HCT116 (cell line): ENCODE data around the gene CGN. TPM values are rescaled to one million over a fixed set of nuclear protein-coding genes. Genes with fewer than 3 reads are reported as not detected.

ENCODE experiments used
- ATAC-seq: fragments of 200-7000 bp; cut with Tn5 transposase; 2 replicates; pipeline ENCODE4 v1.9.1; 2020; ENCODE audit warnings: mild to moderate bottlenecking, moderate library complexity
- BruUV-seq: library from RNA; stranded (reverse); fragments of 400-500 nt; replicated peaks from 2 replicates; lab custom pipeline; 2021; lab: Mats Ljungman, UMichigan
- CTCF ChIA-PET: fragments of 300-600 bp; sonication (Branson Sonifier 250); formaldehyde crosslinking; loops from one replicate; lab custom pipeline; 2021; ENCODE audit warnings: antibody characterized with exemption; lab: Charles Lee
- POLR2A ChIA-PET: fragments of 300-600, 350-600 bp; sonication (Branson Sonifier 250); formaldehyde crosslinking; loops from one replicate; lab custom pipeline; 2021; ENCODE audit warnings: antibody characterized with exemption; lab: Charles Lee
- RAD21 ChIA-PET, 2 experiments: fragments of 300-600 bp; sonication (Branson Sonifier 250); formaldehyde crosslinking; loops; one replicate each; lab custom pipeline; 2023; ENCODE audit warnings: low total read pairs in 2 of 2; ENCODE audit not compliant: uncharacterized antibody in 2 of 2, unreplicated experiment in 2 of 2, low non-redundant PET in 1 of 2; lab: Charles Lee
- DNase-seq: peaks from one replicate; pipeline ENCODE4 v3.0.0-alpha.2; 2010; ENCODE audit warnings: low read depth, low spot score
- H2AFZ ChIP-seq: fragments of 200-600 bp; shearing (Covaris generic), sonication (generic); 2 replicates; pipeline ENCODE4 v1.6.1; 2017; ENCODE audit warnings: low read depth, mixed run types, mixed read lengths, antibody characterized with exemption, low read length; ENCODE audit not compliant: poor library complexity, severe bottlenecking
- H3K27ac ChIP-seq: 2 replicates; pipeline ENCODE4 v1.5.1; 2012; ENCODE audit warnings: low read depth, low read length
- H3K27me3 ChIP-seq: fragments of 200-600 bp; sonication (generic); 2 replicates; pipeline ENCODE4 v1.6.1; 2016; ENCODE audit warnings: mixed run types, low read length, mixed read lengths; ENCODE audit not compliant: insufficient read depth
- H3K36me3 ChIP-seq, 2 experiments: fragments of 200-500 bp in 1 of 2; fragments of 200-600 bp in 1 of 2; sonication (Bioruptor generic) in 1 of 2; sonication (generic) in 1 of 2; 2 replicates each; pipeline versions ENCODE4 v1.5.1 to v1.6.1; 2014 to 2016; ENCODE audit warnings: low read length in 2 of 2, inconsistent platforms in 1 of 2, mixed read lengths in 1 of 2, mixed run types in 1 of 2; ENCODE audit not compliant: insufficient read depth in 2 of 2, control insufficient read depth in 1 of 2
- H3K4me1 ChIP-seq, 2 experiments: fragments of 200-600 bp in 1 of 2; sonication (generic) in 1 of 2; 2 replicates each; pipeline versions ENCODE4 v1.5.1 to v1.6.1; 2012 to 2017; ENCODE audit warnings: low read length in 2 of 2, inconsistent platforms in 1 of 2, mild to moderate bottlenecking in 1 of 2, mixed read lengths in 1 of 2, mixed run types in 1 of 2, moderate library complexity in 1 of 2; ENCODE audit not compliant: insufficient read depth in 2 of 2, control insufficient read depth in 1 of 2
- H3K4me2 ChIP-seq: fragments of 200-600 bp; sonication (generic); 2 replicates; pipeline ENCODE4 v1.6.1; 2017; ENCODE audit warnings: mixed run types, low read length, mixed read lengths
- H3K4me3 ChIP-seq, 2 experiments: fragments of 200-600 bp in 1 of 2; sonication (generic) in 1 of 2; replicated peaks in 1 of 2; 2 replicates each; pipeline ENCODE4 v1.5.1; 2011 to 2016; ENCODE audit warnings: low read length in 2 of 2, control low read depth in 1 of 2, low read depth in 1 of 2, mild to moderate bottlenecking in 1 of 2, mixed read lengths in 1 of 2, mixed run types in 1 of 2
- H3K79me2 ChIP-seq: fragments of 200-600 bp; sonication (generic); 2 replicates; pipeline ENCODE4 v1.6.1; 2017; ENCODE audit warnings: mild to moderate bottlenecking, mixed run types, low read length, moderate library complexity, mixed read lengths; ENCODE audit not compliant: insufficient read depth
- H3K9ac ChIP-seq: fragments of 200-600 bp; sonication (generic); 2 replicates; pipeline ENCODE4 v1.6.1; 2016; ENCODE audit warnings: low read length, mixed read lengths
- H3K9me2 ChIP-seq: fragments of 200-600 bp; sonication (generic), shearing (Covaris generic); 2 replicates; pipeline ENCODE4 v1.6.1; 2017; ENCODE audit warnings: mixed run types, mild to moderate bottlenecking, moderate library complexity; ENCODE audit not compliant: insufficient read depth
- H3K9me3 ChIP-seq, 2 experiments: fragments of 200-500 bp in 1 of 2; fragments of 200-600 bp in 1 of 2; sonication (Bioruptor generic) in 1 of 2; sonication (generic) in 1 of 2; 2 replicates each; pipeline ENCODE4 v1.6.1; 2014 to 2017; ENCODE audit warnings: low read length in 2 of 2, mixed read lengths in 2 of 2, inconsistent platforms in 1 of 2, low read depth in 1 of 2, mild to moderate bottlenecking in 1 of 2, mixed run types in 1 of 2, moderate library complexity in 1 of 2; ENCODE audit not compliant: control insufficient read depth in 1 of 2, insufficient read depth in 1 of 2
- H4K20me1 ChIP-seq: fragments of 200-600 bp; sonication (generic), shearing (Covaris generic); 2 replicates; pipeline ENCODE4 v1.6.1; 2017; ENCODE audit warnings: mixed run types, mild to moderate bottlenecking, moderate library complexity; ENCODE audit not compliant: insufficient read depth
- ELF1 ChIP-seq: IDR thresholded peaks from 2 replicates; pipeline ENCODE4 v1.6.1; 2012; ENCODE audit warnings: low read depth, borderline replicate concordance
- FOSL1 ChIP-seq: IDR thresholded peaks from 2 replicates; pipeline ENCODE4 v1.6.1; 2012; ENCODE audit warnings: low read depth
- JUND ChIP-seq: IDR thresholded peaks from 2 replicates; pipeline ENCODE4 v1.6.1; 2012
- POLR2A ChIP-seq: IDR thresholded peaks from 2 replicates; pipeline ENCODE4 v1.7.0; 2011; ENCODE audit warnings: borderline replicate concordance; ENCODE audit not compliant: insufficient read depth, insufficient read length; ENCODE audit errors: extremely low read depth
- POLR2AphosphoS5 ChIP-seq: IDR thresholded peaks from 2 replicates; pipeline ENCODE4 v1.6.1; 2011; ENCODE audit warnings: mild to moderate bottlenecking, low read depth, low read length, moderate library complexity
- RAD21 ChIP-seq: IDR thresholded peaks from 2 replicates; pipeline ENCODE4 v1.6.1; 2012; ENCODE audit warnings: low read depth, mild to moderate bottlenecking
- SP1 ChIP-seq: IDR thresholded peaks from 2 replicates; pipeline ENCODE4 v1.6.1; 2012; ENCODE audit warnings: low read depth
- ZNF274 ChIP-seq: fragments of 200-500 bp; sonication (Bioruptor generic); IDR thresholded peaks from 2 replicates; pipeline ENCODE4 v1.6.1; 2014; ENCODE audit warnings: mild to moderate bottlenecking, low read depth, low read length, inconsistent platforms
- intact Hi-C: fragments of 100-400 bp; cut with micrococcal nuclease; formaldehyde crosslinking; loops from 2 replicates; pipeline ENCODE4 v1.10.0; 2022
- total RNA-seq: library from RNA; stranded (reverse); gene quantifications from one replicate; pipeline ENCODE4 v1.2.1, GENCODE V29; 2021; ENCODE audit not compliant: unreplicated experiment
- TF ChIP-seq, protein P1 (sequence below): IDR thresholded peaks from 2 replicates; pipeline ENCODE4 v1.6.1; 2011; ENCODE audit warnings: mild to moderate bottlenecking, low read length, moderate library complexity; ENCODE audit not compliant: insufficient replicate concordance; ENCODE audit errors: extremely low read depth

The CGN gene
- total RNA-seq, 1 experiment from 2014 or later = 19.7 TPM

- H3K4me1 ChIP-seq = peaks cover 15 to 23% of the 10 kb centered on the region in 2 experiments
- no peaks in the 10 kb centered on the region for H4K20me1 ChIP-seq
- no peak for ATAC-seq
Observed at GRCh38 chr1:151584780-151585179, 73.6 kb downstream of the CGN start.

DNA sequence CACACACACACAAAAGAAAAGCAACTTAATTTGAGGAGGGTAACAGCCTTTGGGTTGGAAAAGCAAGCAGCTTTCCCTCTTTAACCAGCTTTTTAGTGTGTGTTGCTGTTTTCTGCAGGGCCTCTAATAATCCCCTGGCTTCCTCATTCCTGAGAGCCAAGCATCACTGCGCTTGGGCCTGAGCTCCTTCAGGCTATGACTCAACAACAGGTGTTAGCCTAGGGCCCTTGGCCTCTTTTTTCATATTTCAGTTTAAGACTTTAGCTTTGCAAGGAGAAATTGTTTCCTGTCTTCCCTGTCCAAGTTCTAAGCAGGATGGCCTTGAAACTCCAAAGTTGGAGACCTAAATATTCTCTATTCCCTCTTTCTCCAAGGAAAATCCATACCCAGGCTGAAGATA is 74.4 kb downstream of the CGN start:
- Histone ChIP-seq H3K79me2 (no peaks in the 10 kb centered on the region), H3K4me2 (peak overlapping the region; percentile 48), H3K9me3 (no peaks in the 10 kb centered on the region), H3K9ac (no peak overlapping the region), H3K27me3 (no peaks in the 10 kb centered on the region), H3K36me3 (0 out of 4 replicates have a peak, but pooled peaks cover 0 to 3% of the 10 kb centered on the region in 2 experiments), H2AFZ (no peak overlapping the region), H3K27ac (peak overlapping the region; percentile 38; the same call in 1 of the 2 replicates), H4K20me1 (no peaks in the 10 kb centered on the region), H3K4me3 (no peak overlapping the region), H3K4me1 (peaks cover 15 to 21% of the 10 kb centered on the region in 2 experiments), H3K9me2 (no peaks in the 10 kb centered on the region)
- intact Hi-C loops = no loop called here
- ATAC-seq = peak; percentile 84
- peak; percentile 37 for DNase-seq
- CTCF ChIA-PET = interaction anchor here (1.2 kb wide), 1 partner anchor 9 kb away, joined by 13 read pairs; no protein-coding TSS in a partner anchor
- TF ChIP-seq ELF1 (peak; percentile 59), FOSL1 (peak; percentile 66), SP1 (peak; percentile 39; the same call in 1 of the 2 replicates), POLR2AphosphoS5 (no peak), RAD21 (0 out of 2 replicates have a peak, but pooled peaks have one; percentile 2), JUND (peak; percentile 69)
- TF ChIP-seq, protein P1, sequence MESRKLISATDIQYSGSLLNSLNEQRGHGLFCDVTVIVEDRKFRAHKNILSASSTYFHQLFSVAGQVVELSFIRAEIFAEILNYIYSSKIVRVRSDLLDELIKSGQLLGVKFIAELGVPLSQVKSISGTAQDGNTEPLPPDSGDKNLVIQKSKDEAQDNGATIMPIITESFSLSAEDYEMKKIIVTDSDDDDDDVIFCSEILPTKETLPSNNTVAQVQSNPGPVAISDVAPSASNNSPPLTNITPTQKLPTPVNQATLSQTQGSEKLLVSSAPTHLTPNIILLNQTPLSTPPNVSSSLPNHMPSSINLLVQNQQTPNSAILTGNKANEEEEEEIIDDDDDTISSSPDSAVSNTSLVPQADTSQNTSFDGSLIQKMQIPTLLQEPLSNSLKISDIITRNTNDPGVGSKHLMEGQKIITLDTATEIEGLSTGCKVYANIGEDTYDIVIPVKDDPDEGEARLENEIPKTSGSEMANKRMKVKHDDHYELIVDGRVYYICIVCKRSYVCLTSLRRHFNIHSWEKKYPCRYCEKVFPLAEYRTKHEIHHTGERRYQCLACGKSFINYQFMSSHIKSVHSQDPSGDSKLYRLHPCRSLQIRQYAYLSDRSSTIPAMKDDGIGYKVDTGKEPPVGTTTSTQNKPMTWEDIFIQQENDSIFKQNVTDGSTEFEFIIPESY = no peak
- RAD21 ChIA-PET = interaction anchor here in 1 of 2 experiments (0.6 kb wide), 1 partner anchor 190 kb away, joined by 3 read pairs; no protein-coding TSS in a partner anchor
- no TSS peak for BruUV-seq
- POLR2A ChIA-PET = interaction anchor here (0.7 to 1.3 kb wide), 2 partner anchors 15 to 37 kb away, joined by 3 read pairs; no protein-coding TSS in a partner anchor

More at GRCh38 chr1:151584780-151585179, 73.6 kb downstream of the CGN start:
- Histone ChIP-seq H2AFZ (no peak overlapping the region), H3K36me3 (0 out of 4 replicates have a peak, but pooled peaks cover 0 to 3% of the 10 kb centered on the region in 2 experiments), H3K4me2 (no peak overlapping the region), H3K4me3 (no peak overlapping the region), H3K27me3 (no peaks in the 10 kb centered on the region), H3K9ac (no peak overlapping the region), H3K27ac (no peak overlapping the region), H3K9me3 (no peaks in the 10 kb centered on the region), H3K79me2 (no peaks in the 10 kb centered on the region), H3K9me2 (no peaks in the 10 kb centered on the region)
- TF ChIP-seq RAD21 (no peak), POLR2A (no peak), JUND (no peak), ZNF274 (no peak)
- TF ChIP-seq, protein P1 = no peak
- BruUV-seq = no TSS peak
- intact Hi-C loops = no loop called here
- ChIA-PET CTCF (no interaction called here), POLR2A (interaction anchor here (1.3 kb wide), 1 partner anchor 14 kb away, joined by 3 read pairs; no protein-coding TSS in a partner anchor), RAD21 (no interaction called here)
- no peak for DNase-seq
